ENCODE results near the gene CTNNBL1. TPM values are rescaled to one million over a fixed set of nuclear protein-coding genes. Genes with fewer than 3 reads are reported as not detected.
"Not testable (repeated sequence)": the region's sequence is repeated elsewhere in the genome, so short reads cannot be mapped to it uniquely, and the experiment has no call there.

Gene CTNNBL1
- total RNA-seq, 2 donors from 2014 or later = 68.6 to 68.7 TPM

DNA sequence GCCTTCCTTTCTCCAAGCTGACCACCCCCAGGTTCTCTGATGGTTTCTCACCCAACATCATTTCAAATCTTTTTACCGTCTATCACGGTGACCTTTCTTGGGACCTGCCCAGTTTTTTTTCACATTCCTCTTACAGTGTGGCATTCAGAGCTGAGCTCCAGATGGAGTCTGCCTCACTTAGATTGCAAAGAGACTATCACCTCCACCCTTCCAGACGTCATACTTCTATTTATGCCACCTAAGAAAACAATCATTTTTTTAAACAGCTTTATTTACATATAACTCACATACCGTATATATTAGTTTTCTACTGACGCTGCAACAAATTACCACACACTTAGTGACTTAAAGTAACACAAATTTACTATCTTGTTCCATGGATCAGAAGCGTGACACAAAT is 32.3 kb upstream of the CTNNBL1 start:
- WGBS, 2 experiments (ENCODE audit: insufficient coverage in 1 of 2, insufficient read length in 1 of 2) = 83 to 86% methylated on average over 6 of the region's 6 CpGs
- peaks cover 4% of the 10 kb centered on the region for H3K4me1 Mint-ChIP-seq

DNA sequence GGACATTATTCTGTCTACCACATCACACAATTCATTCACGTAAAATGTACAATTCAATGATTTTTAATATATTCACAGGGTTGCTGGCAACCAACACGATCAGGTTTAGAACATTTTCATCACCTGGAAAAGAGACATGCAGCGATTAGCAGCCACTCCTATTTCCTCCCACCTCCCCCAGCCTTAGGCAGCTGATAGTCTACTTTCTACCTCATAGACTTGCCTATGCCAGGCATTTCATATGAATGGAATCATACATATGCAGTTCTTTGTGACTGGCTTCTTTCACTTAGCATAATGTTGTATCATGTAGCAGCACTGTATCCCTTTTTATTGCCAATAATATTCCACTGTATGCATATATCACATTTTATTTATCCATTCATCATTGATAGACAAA is 31.5 kb upstream of the CTNNBL1 start:
- TF ChIP-seq, protein P1, sequence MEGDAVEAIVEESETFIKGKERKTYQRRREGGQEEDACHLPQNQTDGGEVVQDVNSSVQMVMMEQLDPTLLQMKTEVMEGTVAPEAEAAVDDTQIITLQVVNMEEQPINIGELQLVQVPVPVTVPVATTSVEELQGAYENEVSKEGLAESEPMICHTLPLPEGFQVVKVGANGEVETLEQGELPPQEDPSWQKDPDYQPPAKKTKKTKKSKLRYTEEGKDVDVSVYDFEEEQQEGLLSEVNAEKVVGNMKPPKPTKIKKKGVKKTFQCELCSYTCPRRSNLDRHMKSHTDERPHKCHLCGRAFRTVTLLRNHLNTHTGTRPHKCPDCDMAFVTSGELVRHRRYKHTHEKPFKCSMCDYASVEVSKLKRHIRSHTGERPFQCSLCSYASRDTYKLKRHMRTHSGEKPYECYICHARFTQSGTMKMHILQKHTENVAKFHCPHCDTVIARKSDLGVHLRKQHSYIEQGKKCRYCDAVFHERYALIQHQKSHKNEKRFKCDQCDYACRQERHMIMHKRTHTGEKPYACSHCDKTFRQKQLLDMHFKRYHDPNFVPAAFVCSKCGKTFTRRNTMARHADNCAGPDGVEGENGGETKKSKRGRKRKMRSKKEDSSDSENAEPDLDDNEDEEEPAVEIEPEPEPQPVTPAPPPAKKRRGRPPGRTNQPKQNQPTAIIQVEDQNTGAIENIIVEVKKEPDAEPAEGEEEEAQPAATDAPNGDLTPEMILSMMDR (conservative IDR thresholded peaks at IDR 0.05) = no peak
- H3K27ac Mint-ChIP-seq = no peak overlapping the region
- H3K4me3 Mint-ChIP-seq = no peak overlapping the region
- H3K9me3 ChIP-seq (ENCODE audit: control insufficient read depth, low read length) = no peaks in the 10 kb centered on the region
- no peak overlapping the region for H3K9ac ChIP-seq (ENCODE audit: extremely low read depth, low read length, poor library complexity, severe bottlenecking)
- no peak overlapping the region for H3K27ac ChIP-seq (ENCODE audit: low read depth, low read length)
- H3K4me3 ChIP-seq (ENCODE audit: low read length) = no peak overlapping the region
- WGBS, 2 experiments (ENCODE audit: insufficient coverage in 1 of 2, insufficient read length in 1 of 2) = 77 to 89% methylated on average over 3 of the region's 3 CpGs
- no peaks in the 10 kb centered on the region for H3K27me3 Mint-ChIP-seq (ENCODE audit: insufficient read depth)
- H3K36me3 ChIP-seq (ENCODE audit: control insufficient read depth, insufficient read depth, low read length) = no peaks in the 10 kb centered on the region
- H3K27me3 ChIP-seq (ENCODE audit: control insufficient read depth, insufficient read depth, low read length, poor library complexity, severe bottlenecking) = no peaks in the 10 kb centered on the region
- H3K9me3 Mint-ChIP-seq = peaks cover 9% of the 10 kb centered on the region
- H3K4me1 ChIP-seq (ENCODE audit: control insufficient read depth, insufficient read depth, low read length) = no peaks in the 10 kb centered on the region
- H3K4me1 Mint-ChIP-seq = peaks cover 4% of the 10 kb centered on the region
- DNase-seq = no peak
- H3K36me3 Mint-ChIP-seq (ENCODE audit: low read depth) = no peaks in the 10 kb centered on the region

More for the DNA sequence above, 32.3 kb upstream of the CTNNBL1 start:
- no peak overlapping the region for H3K27ac ChIP-seq (ENCODE audit: low read depth, low read length)
- H3K9me3 ChIP-seq (ENCODE audit: control insufficient read depth, low read length) = no peaks in the 10 kb centered on the region
- no peaks in the 10 kb centered on the region for H3K4me1 ChIP-seq (ENCODE audit: control insufficient read depth, insufficient read depth, low read length)
- no peaks in the 10 kb centered on the region for H3K36me3 ChIP-seq (ENCODE audit: control insufficient read depth, insufficient read depth, low read length)
- H3K27ac Mint-ChIP-seq = no peak overlapping the region
- H3K9ac ChIP-seq (ENCODE audit: extremely low read depth, low read length, poor library complexity, severe bottlenecking) = no peak overlapping the region
- peaks cover 9% of the 10 kb centered on the region for H3K9me3 Mint-ChIP-seq
- no peaks in the 10 kb centered on the region for H3K27me3 Mint-ChIP-seq (ENCODE audit: insufficient read depth)
- no peak for DNase-seq
- H3K36me3 Mint-ChIP-seq (ENCODE audit: low read depth) = no peaks in the 10 kb centered on the region
- TF ChIP-seq, protein P1 (conservative IDR thresholded peaks at IDR 0.05) = no peak
- no peak overlapping the region for H3K4me3 ChIP-seq (ENCODE audit: low read length)
- no peaks in the 10 kb centered on the region for H3K27me3 ChIP-seq (ENCODE audit: control insufficient read depth, insufficient read depth, low read length, poor library complexity, severe bottlenecking)
- no peak overlapping the region for H3K4me3 Mint-ChIP-seq

DNA sequence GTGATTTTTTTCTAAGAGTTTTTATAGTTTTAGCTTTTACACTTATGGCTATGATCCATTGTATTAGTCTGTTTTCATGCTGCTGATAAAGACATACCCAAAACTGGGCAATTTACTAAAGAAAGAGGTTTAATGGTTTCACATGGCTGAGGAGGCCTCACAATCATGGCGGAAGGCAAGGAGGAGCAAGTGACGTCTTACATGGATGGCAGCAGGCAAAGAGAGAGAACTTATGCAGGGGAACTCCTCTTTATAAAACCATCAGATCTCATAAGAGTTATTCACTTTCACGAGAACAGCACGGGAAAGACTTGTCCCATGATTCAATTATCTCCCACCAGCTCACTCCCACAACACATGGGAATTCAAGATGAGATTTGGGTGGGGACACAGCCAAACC is 29.2 kb upstream of the CTNNBL1 start:
- not testable (repeated sequence) for H3K9ac ChIP-seq (ENCODE audit: extremely low read depth, low read length, poor library complexity, severe bottlenecking); H3K4me1 Mint-ChIP-seq; H3K4me1 ChIP-seq (ENCODE audit: control insufficient read depth, insufficient read depth, low read length); H3K9me3 ChIP-seq (ENCODE audit: control insufficient read depth, low read length); H3K4me3 Mint-ChIP-seq; H3K27ac ChIP-seq (ENCODE audit: low read depth, low read length); H3K27ac Mint-ChIP-seq; H3K27me3 Mint-ChIP-seq (ENCODE audit: insufficient read depth); H3K36me3 Mint-ChIP-seq (ENCODE audit: low read depth); H3K4me3 ChIP-seq (ENCODE audit: low read length); H3K9me3 Mint-ChIP-seq; H3K36me3 ChIP-seq (ENCODE audit: control insufficient read depth, insufficient read depth, low read length); H3K27me3 ChIP-seq (ENCODE audit: control insufficient read depth, insufficient read depth, low read length, poor library complexity, severe bottlenecking); DNase-seq
- 92 to 100% methylated on average over 2 to 4 of the region's 4 CpGs for WGBS, 2 experiments (ENCODE audit: insufficient coverage in 1 of 2, insufficient read length in 1 of 2)

DNA sequence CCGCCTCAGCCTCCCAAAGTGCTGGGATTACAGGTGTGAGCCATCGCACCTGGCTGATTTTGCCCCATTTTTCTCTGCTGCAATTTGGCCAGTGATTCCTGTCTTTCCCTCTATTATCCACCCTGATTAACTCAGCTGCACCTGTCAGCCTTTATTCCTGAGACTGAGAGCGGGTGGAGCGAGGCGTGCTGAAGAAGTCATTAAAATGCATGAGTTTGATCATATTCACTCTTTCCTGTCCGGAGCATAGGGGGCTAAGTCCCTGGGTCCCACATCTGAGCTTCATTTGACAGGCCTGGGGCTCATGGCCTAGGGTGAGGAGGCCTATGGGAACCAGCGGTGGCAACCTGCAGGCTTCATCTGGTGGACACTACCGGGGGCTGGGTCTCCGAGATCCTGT is 25.7 kb upstream of the CTNNBL1 start:
- Mint-ChIP-seq H3K9me3 (peaks cover 9% of the 10 kb centered on the region), H3K27me3 (ENCODE audit: insufficient read depth) (no peaks in the 10 kb centered on the region), H3K36me3 (ENCODE audit: low read depth) (no peaks in the 10 kb centered on the region), H3K4me3 (no peak overlapping the region), H3K27ac (no peak overlapping the region), H3K4me1 (peaks cover 4% of the 10 kb centered on the region)
- no peaks in the 10 kb centered on the region for H3K4me1 ChIP-seq (ENCODE audit: control insufficient read depth, insufficient read depth, low read length)
- H3K36me3 ChIP-seq (ENCODE audit: control insufficient read depth, insufficient read depth, low read length) = no peaks in the 10 kb centered on the region
- DNase-seq = no peak
- no peaks in the 10 kb centered on the region for H3K27me3 ChIP-seq (ENCODE audit: control insufficient read depth, insufficient read depth, low read length, poor library complexity, severe bottlenecking)
- TF ChIP-seq, protein P1 (conservative IDR thresholded peaks at IDR 0.05) = no peak
- no peak overlapping the region for H3K9ac ChIP-seq (ENCODE audit: extremely low read depth, low read length, poor library complexity, severe bottlenecking)
- no peak overlapping the region for H3K27ac ChIP-seq (ENCODE audit: low read depth, low read length)
- H3K9me3 ChIP-seq (ENCODE audit: control insufficient read depth, low read length) = no peaks in the 10 kb centered on the region
- 90 to 94% methylated on average over 9 of the region's 9 CpGs for WGBS, 2 experiments (ENCODE audit: insufficient coverage in 1 of 2, insufficient read length in 1 of 2)
- H3K4me3 ChIP-seq (ENCODE audit: low read length) = no peak overlapping the region

Measured in endodermal cell (in vitro differentiated cells).